ENCODE data around the gene LRRC58.

DNA sequence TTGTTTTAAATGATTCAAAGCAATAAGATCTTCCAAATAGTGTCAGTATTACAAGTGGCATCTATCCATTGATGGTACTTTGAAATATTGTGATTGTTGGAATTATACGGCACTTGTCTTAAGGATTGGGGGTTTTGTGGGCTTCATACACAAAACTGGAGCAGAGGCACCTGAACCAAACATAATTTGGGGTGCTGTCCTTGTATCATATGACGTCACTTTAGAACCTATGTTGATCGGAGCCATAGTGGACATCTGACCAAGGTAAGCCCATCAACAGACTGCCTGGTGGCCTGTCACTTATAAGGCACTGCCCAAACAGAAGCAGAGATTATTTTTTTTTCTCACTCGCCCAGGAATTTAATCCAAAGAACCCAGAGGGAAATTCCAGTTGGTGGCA is 2.9 kb upstream of the LRRC58 start:
- TF ChIP-seq, protein P1, sequence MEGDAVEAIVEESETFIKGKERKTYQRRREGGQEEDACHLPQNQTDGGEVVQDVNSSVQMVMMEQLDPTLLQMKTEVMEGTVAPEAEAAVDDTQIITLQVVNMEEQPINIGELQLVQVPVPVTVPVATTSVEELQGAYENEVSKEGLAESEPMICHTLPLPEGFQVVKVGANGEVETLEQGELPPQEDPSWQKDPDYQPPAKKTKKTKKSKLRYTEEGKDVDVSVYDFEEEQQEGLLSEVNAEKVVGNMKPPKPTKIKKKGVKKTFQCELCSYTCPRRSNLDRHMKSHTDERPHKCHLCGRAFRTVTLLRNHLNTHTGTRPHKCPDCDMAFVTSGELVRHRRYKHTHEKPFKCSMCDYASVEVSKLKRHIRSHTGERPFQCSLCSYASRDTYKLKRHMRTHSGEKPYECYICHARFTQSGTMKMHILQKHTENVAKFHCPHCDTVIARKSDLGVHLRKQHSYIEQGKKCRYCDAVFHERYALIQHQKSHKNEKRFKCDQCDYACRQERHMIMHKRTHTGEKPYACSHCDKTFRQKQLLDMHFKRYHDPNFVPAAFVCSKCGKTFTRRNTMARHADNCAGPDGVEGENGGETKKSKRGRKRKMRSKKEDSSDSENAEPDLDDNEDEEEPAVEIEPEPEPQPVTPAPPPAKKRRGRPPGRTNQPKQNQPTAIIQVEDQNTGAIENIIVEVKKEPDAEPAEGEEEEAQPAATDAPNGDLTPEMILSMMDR (IDR thresholded peaks at IDR 0.05; ENCODE audit: poor library complexity), result no peak
- no peak for TF ChIP-seq EZH2 (IDR thresholded peaks at IDR 0.05; ENCODE audit: borderline replicate concordance)
- no peak for TF ChIP-seq EZH2phosphoT487 (IDR thresholded peaks at IDR 0.05; ENCODE audit: low read depth, severe bottlenecking, unreplicated experiment)

Data from hepatocyte (in vitro differentiated cells).